SK-N-SH treated with all-trans-retinoic acid at 6 μM for 48 hours (cell line): ENCODE data around the gene CCR9.

Source experiments
- ATAC-seq: fragments of 200-7000 bp; cut with Tn5 transposase; 3 replicates; pipeline ENCODE4 v1.9.1; 2020; ENCODE audit warnings: mild to moderate bottlenecking, moderate library complexity
- ARNTL ChIP-seq: fragments of 450-650 bp; formaldehyde crosslinking; IDR thresholded peaks from 2 replicates; pipeline ENCODE4 v1.5.0; 2020; ENCODE audit warnings: low read depth, mild to moderate bottlenecking, moderate library complexity, borderline replicate concordance
- BACH2 ChIP-seq: fragments of 250-450 bp; sonication (Bioruptor Pico); IDR thresholded peaks from 2 replicates; pipeline ENCODE4 v1.9.0; 2021; ENCODE audit warnings: mild to moderate bottlenecking, borderline replicate concordance
- CSDC2 ChIP-seq: fragments of 250-450 bp; sonication (Bioruptor Pico); IDR thresholded peaks from 2 replicates; pipeline ENCODE4 v1.5.0; 2020; ENCODE audit warnings: mild to moderate bottlenecking, moderate library complexity
- CSRNP3 ChIP-seq: fragments of 250-450 bp; sonication (Bioruptor Pico); IDR thresholded peaks from 2 replicates; pipeline ENCODE4 v1.5.1; 2021; ENCODE audit warnings: mild to moderate bottlenecking, moderate library complexity
- ESRRG ChIP-seq: fragments of 250-450 bp; sonication (Bioruptor Pico); IDR thresholded peaks from 2 replicates; pipeline ENCODE4 v1.6.1; 2021; ENCODE audit warnings: mild to moderate bottlenecking
- GLIS3 ChIP-seq: fragments of 250-450 bp; sonication (Bioruptor Pico); IDR thresholded peaks from 2 replicates; pipeline ENCODE4 v1.5.0; 2020; ENCODE audit warnings: mild to moderate bottlenecking, moderate library complexity
- ISL1 ChIP-seq: fragments of 250-450 bp; sonication (Bioruptor Pico); IDR thresholded peaks from 2 replicates; pipeline ENCODE4 v2.1.2; 2022; ENCODE audit warnings: mild to moderate bottlenecking, moderate library complexity
- OSR1 ChIP-seq: fragments of 250-450 bp; sonication (Bioruptor Pico); IDR thresholded peaks from 2 replicates; pipeline ENCODE4 v1.8.0; 2022; ENCODE audit warnings: moderate library complexity, mild to moderate bottlenecking, inconsistent platforms
- PPARA ChIP-seq: fragments of 250-450 bp; sonication (Bioruptor Pico); IDR thresholded peaks from 2 replicates; pipeline ENCODE4 v1.5.0; 2020; ENCODE audit warnings: mild to moderate bottlenecking, borderline replicate concordance
- RARB ChIP-seq: fragments of 250-450 bp; sonication (Bioruptor Pico); IDR thresholded peaks from 2 replicates; pipeline ENCODE4 v1.8.0; 2021; ENCODE audit warnings: mild to moderate bottlenecking, moderate library complexity
- SNAI2 ChIP-seq: fragments of 250-450 bp; sonication (Bioruptor Pico); IDR thresholded peaks from 2 replicates; pipeline ENCODE4 v1.5.0; 2020; ENCODE audit warnings: mild to moderate bottlenecking, moderate library complexity
- TCF4 ChIP-seq: fragments of 250-450 bp; sonication (Bioruptor Pico); IDR thresholded peaks from 2 replicates; pipeline ENCODE4 v1.8.0; 2021; ENCODE audit warnings: mild to moderate bottlenecking, moderate library complexity, borderline replicate concordance
- TOX ChIP-seq: fragments of 250-450 bp; sonication (Bioruptor Pico); IDR thresholded peaks from 2 replicates; pipeline ENCODE4 v1.8.0; 2021; ENCODE audit warnings: mild to moderate bottlenecking, moderate library complexity, borderline replicate concordance
- TSHZ2 ChIP-seq: fragments of 250-450 bp; sonication (Bioruptor Pico); IDR thresholded peaks from 2 replicates; pipeline ENCODE4 v1.5.0; 2020; ENCODE audit warnings: mild to moderate bottlenecking, moderate library complexity
- ZC3H10 ChIP-seq: fragments of 250-450 bp; sonication (Bioruptor Pico); IDR thresholded peaks from 2 replicates; pipeline ENCODE4 v1.5.1; 2021; ENCODE audit warnings: mild to moderate bottlenecking, moderate library complexity
- ZFP3 ChIP-seq: fragments of 250-450 bp; sonication (Bioruptor Pico); IDR thresholded peaks from 2 replicates; pipeline ENCODE4 v1.5.0; 2020; ENCODE audit warnings: mild to moderate bottlenecking, moderate library complexity
- ZFP30 ChIP-seq: fragments of 450-650 bp; formaldehyde crosslinking; IDR thresholded peaks from 2 replicates; pipeline ENCODE4 v1.5.0; 2022; ENCODE audit warnings: mild to moderate bottlenecking, moderate library complexity
- ZNF565 ChIP-seq: fragments of 450-650 bp; formaldehyde crosslinking; conservative IDR thresholded peaks from 2 replicates; pipeline ENCODE4 v1.5.0; 2020; ENCODE audit warnings: low read depth, mild to moderate bottlenecking, moderate library complexity
- ZNF70 ChIP-seq: fragments of 450-650 bp; formaldehyde crosslinking; IDR thresholded peaks from 2 replicates; pipeline ENCODE4 v1.5.0; 2020; ENCODE audit warnings: mild to moderate bottlenecking, moderate library complexity
- ZNF8 ChIP-seq: fragments of 450-650 bp; formaldehyde crosslinking; IDR thresholded peaks from 2 replicates; pipeline ENCODE4 v1.5.0; 2020; ENCODE audit warnings: mild to moderate bottlenecking, moderate library complexity
- TF ChIP-seq, protein P1 (sequence below): fragments of 250-450 bp; sonication (Bioruptor Pico); IDR thresholded peaks from 2 replicates; pipeline ENCODE4 v1.8.0; 2020; ENCODE audit warnings: mild to moderate bottlenecking, moderate library complexity, borderline replicate concordance
- TF ChIP-seq, protein P2 (sequence below): fragments of 250-450 bp; sonication (Bioruptor Pico); IDR thresholded peaks from 2 replicates; pipeline ENCODE4 v1.5.1; 2020; ENCODE audit warnings: low read depth, mild to moderate bottlenecking, moderate library complexity

The CCR9 gene

DNA sequence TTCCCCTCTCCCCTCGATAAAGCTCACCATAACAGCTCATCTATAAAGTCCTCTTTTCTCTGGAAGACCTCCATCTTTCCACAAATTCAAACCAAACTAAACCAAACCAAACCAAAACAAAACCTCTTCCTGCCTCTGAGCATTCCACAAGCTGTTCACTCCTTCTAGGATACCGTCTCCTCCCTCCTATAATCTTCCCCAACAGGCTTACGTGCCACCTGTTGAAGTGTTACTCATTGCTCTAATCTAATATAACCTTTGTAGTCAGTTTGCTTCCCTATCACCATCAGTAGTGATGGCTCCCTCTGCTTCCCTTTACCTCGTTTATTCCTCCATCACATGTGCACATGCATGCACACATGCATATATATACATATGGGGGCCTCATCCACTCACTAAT, 12.7 kb upstream of the CCR9 start (continued):
- TF ChIP-seq, protein P1, sequence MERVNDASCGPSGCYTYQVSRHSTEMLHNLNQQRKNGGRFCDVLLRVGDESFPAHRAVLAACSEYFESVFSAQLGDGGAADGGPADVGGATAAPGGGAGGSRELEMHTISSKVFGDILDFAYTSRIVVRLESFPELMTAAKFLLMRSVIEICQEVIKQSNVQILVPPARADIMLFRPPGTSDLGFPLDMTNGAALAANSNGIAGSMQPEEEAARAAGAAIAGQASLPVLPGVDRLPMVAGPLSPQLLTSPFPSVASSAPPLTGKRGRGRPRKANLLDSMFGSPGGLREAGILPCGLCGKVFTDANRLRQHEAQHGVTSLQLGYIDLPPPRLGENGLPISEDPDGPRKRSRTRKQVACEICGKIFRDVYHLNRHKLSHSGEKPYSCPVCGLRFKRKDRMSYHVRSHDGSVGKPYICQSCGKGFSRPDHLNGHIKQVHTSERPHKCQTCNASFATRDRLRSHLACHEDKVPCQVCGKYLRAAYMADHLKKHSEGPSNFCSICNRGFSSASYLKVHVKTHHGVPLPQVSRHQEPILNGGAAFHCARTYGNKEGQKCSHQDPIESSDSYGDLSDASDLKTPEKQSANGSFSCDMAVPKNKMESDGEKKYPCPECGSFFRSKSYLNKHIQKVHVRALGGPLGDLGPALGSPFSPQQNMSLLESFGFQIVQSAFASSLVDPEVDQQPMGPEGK (CRISPR knock-in tag) = no peak
- TF ChIP-seq ZFP30 (CRISPR knock-in tag) = no peak
- no peak for TF ChIP-seq ESRRG (CRISPR knock-in tag)
- no peak for TF ChIP-seq ISL1 (CRISPR knock-in tag)
- TF ChIP-seq GLIS3 = no peak
- TF ChIP-seq CSDC2 (CRISPR knock-in tag) = no peak
- TF ChIP-seq OSR1 = no peak
- TF ChIP-seq SNAI2 (CRISPR knock-in tag) = no peak

GRCh38 chr3:45874677-45875346, 11.5 kb upstream of the CCR9 start:
- TF ChIP-seq TSHZ2 (CRISPR knock-in tag) = no peak
- TF ChIP-seq ZFP30 (CRISPR knock-in tag) = no peak
- TF ChIP-seq, protein P1 (CRISPR knock-in tag) = no peak
- no peak for TF ChIP-seq ARNTL (CRISPR knock-in tag)
- TF ChIP-seq ZFP3 = no peak
- no peak for TF ChIP-seq OSR1
- TF ChIP-seq, protein P2, sequence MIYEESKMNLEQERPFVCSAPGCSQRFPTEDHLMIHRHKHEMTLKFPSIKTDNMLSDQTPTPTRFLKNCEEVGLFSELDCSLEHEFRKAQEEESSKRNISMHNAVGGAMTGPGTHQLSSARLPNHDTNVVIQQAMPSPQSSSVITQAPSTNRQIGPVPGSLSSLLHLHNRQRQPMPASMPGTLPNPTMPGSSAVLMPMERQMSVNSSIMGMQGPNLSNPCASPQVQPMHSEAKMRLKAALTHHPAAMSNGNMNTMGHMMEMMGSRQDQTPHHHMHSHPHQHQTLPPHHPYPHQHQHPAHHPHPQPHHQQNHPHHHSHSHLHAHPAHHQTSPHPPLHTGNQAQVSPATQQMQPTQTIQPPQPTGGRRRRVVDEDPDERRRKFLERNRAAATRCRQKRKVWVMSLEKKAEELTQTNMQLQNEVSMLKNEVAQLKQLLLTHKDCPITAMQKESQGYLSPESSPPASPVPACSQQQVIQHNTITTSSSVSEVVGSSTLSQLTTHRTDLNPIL (CRISPR knock-in tag) = no peak
- no peak for TF ChIP-seq ZNF565
- no peak for TF ChIP-seq BACH2
- TF ChIP-seq ZNF70 (CRISPR knock-in tag) = no peak
- no peak for TF ChIP-seq TCF4
- TF ChIP-seq ZC3H10 (CRISPR knock-in tag) = no peak
- TF ChIP-seq ISL1 (CRISPR knock-in tag) = no peak
- no peak for TF ChIP-seq TOX (CRISPR knock-in tag)
- no peak for TF ChIP-seq CSRNP3 (CRISPR knock-in tag)
- TF ChIP-seq CSDC2 (CRISPR knock-in tag) = no peak
- TF ChIP-seq ZNF8 (CRISPR knock-in tag) = no peak
- TF ChIP-seq RARB (CRISPR knock-in tag) = no peak
- TF ChIP-seq SNAI2 (CRISPR knock-in tag) = no peak
- ATAC-seq = no peak

- no peak for ATAC-seq
- TF ChIP-seq CSDC2 (CRISPR knock-in tag) (no peak), GLIS3 (no peak), PPARA (CRISPR knock-in tag) (no peak), ISL1 (CRISPR knock-in tag) (no peak), TSHZ2 (CRISPR knock-in tag) (no peak), ZNF565 (no peak), ZNF70 (CRISPR knock-in tag) (no peak)
- TF ChIP-seq, protein P1 (CRISPR knock-in tag) = no peak
Measured at GRCh38 chr3:45878124-45878523, 8.2 kb upstream of the CCR9 start.
